ENCODE measurements around the gene SCARB1.

GRCh38 chr12:124904306-124905098 lies 40.8 kb upstream of the SCARB1 start:
- TF ChIP-seq CTCF (IDR thresholded peaks at IDR 0.05), result no peak
- TF ChIP-seq EZH2phosphoT487 (IDR thresholded peaks at IDR 0.05), result no peak
- no peak for TF ChIP-seq EZH2 (IDR thresholded peaks at IDR 0.05)

Measured in neural progenitor cell (in vitro differentiated cells).